Activated CD8-positive, alpha-beta memory T cell treated with anti-CD3 and anti-CD28 coated beads, Interleukin-2, amount 50 U/mL, for 4 hours (primary cell): Measurements from ENCODE around the gene SRC.
"Not testable (repeated sequence)": the region's sequence is repeated elsewhere in the genome, so short reads cannot be mapped to it uniquely, and the experiment has no call there.

Source experiments
- DNase-seq: peaks from one replicate; pipeline ENCODE4 v3.0.0-alpha.2; 2020

Gene SRC

GRCh38 chr20:37364927-37365272, 19.0 kb downstream of the SRC start:
- DNase-seq: no peak

- no peak for DNase-seq
Observed at GRCh38 chr20:37365760-37366638, 20.1 kb downstream of the SRC start.

- no peak for DNase-seq
Observed at GRCh38 chr20:37366743-37367142, 20.8 kb downstream of the SRC start.

GRCh38 chr20:37369846-37370245, 23.9 kb downstream of the SRC start:
- DNase-seq: no peak

- not testable (repeated sequence) for DNase-seq
Observed at GRCh38 chr20:37371845-37372244, 25.9 kb downstream of the SRC start.

GRCh38 chr20:37372441-37372840, 26.5 kb downstream of the SRC start:
- no peak for DNase-seq

- DNase-seq: no peak
Observed at GRCh38 chr20:37373020-37373598, 27.2 kb downstream of the SRC start.

- DNase-seq: no peak
Observed at GRCh38 chr20:37375227-37375626, 29.3 kb downstream of the SRC start.

- no peak for DNase-seq
Observed at GRCh38 chr20:37376324-37376723, 30.4 kb downstream of the SRC start.

- DNase-seq: no peak
Observed at GRCh38 chr20:37376791-37377190, 30.9 kb downstream of the SRC start.

- DNase-seq: no peak
Observed at GRCh38 chr20:37377346-37378081, 31.6 kb downstream of the SRC start.

- DNase-seq: no peak
Observed at GRCh38 chr20:37378420-37378784, 32.5 kb downstream of the SRC start.

- DNase-seq: no peak
Observed at GRCh38 chr20:37378785-37379598, 33.1 kb downstream of the SRC start.

GRCh38 chr20:37379967-37380828, 34.3 kb downstream of the SRC start:
- DNase-seq: no peak

- DNase-seq: no peak
Observed at GRCh38 chr20:37380864-37381579, 35.1 kb downstream of the SRC start.

GRCh38 chr20:37381621-37382471, 35.9 kb downstream of the SRC start:
- no peak for DNase-seq

GRCh38 chr20:37382482-37383120, 36.7 kb downstream of the SRC start:
- DNase-seq: no peak

GRCh38 chr20:37383229-37383989, 37.5 kb downstream of the SRC start:
- DNase-seq: peak; percentile 19

- DNase-seq: peak; percentile 85
Observed at GRCh38 chr20:37384683-37385174, 38.8 kb downstream of the SRC start.
